T-helper 1 cell treated with Interleukin-12 subunit alpha and Interleukin-12 subunit beta and Interleukin-4 antibody, amounts not matched to agents 30 μg/mL and 1 μg/mL, for 36 hours (primary cell): Measurements from ENCODE around the gene DOC2A.
"Not testable (repeated sequence)": the region's sequence is repeated elsewhere in the genome, so short reads cannot be mapped to it uniquely, and the experiment has no call there.

Experiments
- H3K27ac Mint-ChIP-seq: one replicate; pipeline ENCODE4 v1.8.0; 2021; ENCODE audit warnings: mild to moderate bottlenecking, mixed read lengths
- H3K27me3 Mint-ChIP-seq: one replicate; pipeline ENCODE4 v1.8.0; 2021; ENCODE audit warnings: low read depth, mixed read lengths
- H3K36me3 Mint-ChIP-seq: one replicate; pipeline ENCODE4 v1.8.0; 2021; ENCODE audit warnings: low read depth, mixed read lengths
- H3K4me1 Mint-ChIP-seq: one replicate; pipeline ENCODE4 v1.8.0; 2021; ENCODE audit warnings: low read depth, mixed read lengths
- H3K4me3 Mint-ChIP-seq: one replicate; pipeline ENCODE4 v1.8.0; 2021; ENCODE audit warnings: mild to moderate bottlenecking, moderate library complexity, mixed read lengths
- H3K9me3 Mint-ChIP-seq: one replicate; pipeline ENCODE4 v1.8.0; 2021; ENCODE audit warnings: mixed read lengths

DOC2A gene

DNA sequence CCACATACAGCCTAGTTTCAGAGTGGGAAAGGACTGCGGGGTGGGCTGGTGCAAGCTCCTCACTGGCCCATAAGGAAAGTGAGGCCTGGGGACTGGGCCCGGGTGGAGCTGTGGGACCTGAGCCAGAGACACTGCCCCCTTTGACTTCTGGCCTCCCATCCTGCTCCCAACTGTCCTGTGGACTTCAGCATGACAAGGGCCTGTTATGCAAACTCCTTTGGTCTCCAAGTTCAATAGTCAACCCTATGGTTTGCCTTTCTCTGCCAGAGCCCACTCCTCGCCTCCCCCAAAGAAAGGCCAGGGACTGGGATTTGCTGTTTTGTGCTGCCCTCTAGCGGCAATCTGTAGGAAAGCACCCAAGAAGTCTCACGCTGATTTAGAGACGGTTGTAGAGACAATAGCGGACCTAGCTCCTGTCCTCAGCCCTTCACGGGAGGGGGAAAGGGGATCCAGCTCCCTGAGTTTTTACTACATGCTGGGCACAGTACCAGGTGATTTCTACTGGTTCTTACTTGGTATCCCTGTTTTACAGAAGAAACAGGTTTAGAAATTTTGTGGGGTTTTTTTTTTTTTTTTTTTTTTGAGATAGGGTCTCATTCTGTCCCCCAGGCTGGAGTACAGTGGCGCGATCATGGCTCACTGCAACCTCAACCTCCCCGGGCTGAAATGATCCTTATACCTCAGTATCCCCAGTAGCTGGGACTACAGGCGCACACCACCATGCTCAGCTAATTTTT lies 21.4 kb upstream of the DOC2A start:
- H3K4me1 Mint-ChIP-seq = peaks cover 12% of the 10 kb centered on the region
- peaks cover 2% of the 10 kb centered on the region for H3K36me3 Mint-ChIP-seq
- no peaks in the 10 kb centered on the region for H3K9me3 Mint-ChIP-seq
- no peak overlapping the region for H3K4me3 Mint-ChIP-seq
- no peak overlapping the region for H3K27ac Mint-ChIP-seq
- peaks cover 54% of the 10 kb centered on the region for H3K27me3 Mint-ChIP-seq

DNA sequence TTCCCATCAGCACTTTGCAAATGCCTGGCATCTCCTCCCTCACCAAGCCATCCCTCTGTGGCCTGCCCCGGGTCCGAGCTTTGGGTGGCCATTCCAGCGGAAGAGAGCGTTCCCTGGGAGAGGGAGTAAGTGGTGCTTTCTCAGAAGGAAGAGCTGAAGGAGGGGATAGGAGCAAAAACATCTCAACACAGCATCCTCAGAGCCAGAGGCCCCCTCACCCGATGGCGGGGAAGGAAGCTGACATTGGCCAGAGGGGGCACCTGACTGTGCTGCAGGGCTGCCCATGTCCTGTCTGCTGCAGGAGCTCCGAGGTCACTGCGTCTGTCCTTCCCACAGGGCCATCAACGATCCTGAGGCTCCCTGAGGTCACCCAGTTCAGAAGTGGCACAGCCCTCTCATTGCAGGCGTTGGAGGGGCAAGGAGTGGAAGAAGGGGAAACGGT lies 20.7 kb upstream of the DOC2A start:
- Mint-ChIP-seq H3K9me3 (no peaks in the 10 kb centered on the region), H3K4me1 (peaks cover 12% of the 10 kb centered on the region), H3K4me3 (no peak overlapping the region), H3K27me3 (peaks cover 59% of the 10 kb centered on the region), H3K36me3 (peaks cover 2% of the 10 kb centered on the region), H3K27ac (no peak overlapping the region)

DNA sequence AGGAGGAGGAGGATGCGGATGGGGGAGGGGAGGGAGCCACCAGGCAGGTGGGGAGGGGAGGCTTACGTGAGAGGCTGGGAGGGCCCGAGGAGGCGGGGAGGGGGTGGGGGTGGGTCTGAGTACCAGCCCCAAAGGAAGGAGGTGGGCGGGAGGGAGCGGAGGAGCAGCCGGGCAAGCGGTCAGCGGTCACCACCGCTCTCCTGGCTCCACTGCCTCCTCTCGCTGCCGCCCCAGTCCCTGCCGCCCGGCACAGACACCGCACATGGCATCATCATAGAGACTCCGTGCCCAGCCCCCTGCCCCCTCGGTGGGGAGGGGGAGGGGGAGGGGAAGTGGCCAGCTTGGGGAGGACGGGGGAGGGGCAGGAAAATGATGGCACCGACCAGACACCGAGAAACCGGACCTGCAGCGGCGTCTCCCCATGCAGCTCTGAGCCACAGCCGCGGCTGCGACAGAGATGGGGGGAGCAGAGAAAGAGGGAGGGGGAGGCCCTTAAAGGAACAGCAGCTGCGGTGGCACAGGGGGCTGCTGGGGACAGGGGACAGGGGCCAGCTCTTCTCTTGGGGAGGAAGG lies 20.1 kb upstream of the DOC2A start, which contains the start of gene TLCD3B:
Gene TLCD3B, minus strand, starts transcription at position 431 of the 573 bp plus-strand sequence. CDS start 744 bp downstream, outside the sequence.
- no peaks in the 10 kb centered on the region for H3K9me3 Mint-ChIP-seq
- H3K27ac Mint-ChIP-seq = no peak within 1 kb of the TSS
- H3K4me3 Mint-ChIP-seq = no peak within 1 kb of the TSS
- H3K27me3 Mint-ChIP-seq = peaks cover 57% of the 10 kb centered on the region
- H3K36me3 Mint-ChIP-seq = peaks cover 2% of the 10 kb centered on the region
- H3K4me1 Mint-ChIP-seq = peaks cover 12% of the 10 kb centered on the region

DNA sequence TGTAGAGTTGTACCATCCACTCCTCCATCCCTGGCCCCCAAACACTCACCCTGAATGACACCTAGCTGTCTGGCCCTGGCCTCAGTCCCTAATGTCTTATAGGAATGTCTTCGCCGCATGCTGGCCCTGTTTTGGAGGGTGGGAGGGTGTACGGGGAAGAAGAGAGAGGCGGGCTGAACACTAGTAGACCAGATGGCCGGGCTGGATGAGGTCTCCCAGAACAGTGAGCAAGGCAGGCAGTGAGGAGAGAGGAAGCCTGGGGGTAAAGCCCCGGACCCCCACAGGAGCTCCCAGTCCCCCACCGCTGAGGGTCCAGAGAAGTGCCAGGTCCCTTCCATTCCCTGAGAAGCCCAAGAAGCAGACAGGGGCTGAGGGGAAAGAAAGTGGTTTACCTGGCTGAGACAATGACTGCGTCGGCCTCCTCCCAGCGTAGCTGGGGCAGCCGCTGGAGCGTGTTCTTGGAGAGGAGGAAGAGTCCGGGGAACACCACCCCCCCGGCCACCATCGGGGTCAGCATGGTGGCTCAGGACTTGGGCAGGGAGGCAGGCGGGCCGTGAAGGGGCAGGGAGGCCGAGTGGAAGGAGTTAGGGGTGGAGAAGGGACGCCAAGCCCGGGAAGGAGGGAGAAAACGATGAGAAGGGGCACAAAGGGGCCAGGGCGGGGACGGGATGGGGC lies 19.3 kb upstream of the DOC2A start:
- Mint-ChIP-seq H3K27ac (no peak overlapping the region), H3K36me3 (peaks cover 2% of the 10 kb centered on the region), H3K4me3 (no peak overlapping the region), H3K27me3 (peaks cover 52% of the 10 kb centered on the region), H3K9me3 (no peaks in the 10 kb centered on the region), H3K4me1 (peaks cover 8% of the 10 kb centered on the region)

DNA sequence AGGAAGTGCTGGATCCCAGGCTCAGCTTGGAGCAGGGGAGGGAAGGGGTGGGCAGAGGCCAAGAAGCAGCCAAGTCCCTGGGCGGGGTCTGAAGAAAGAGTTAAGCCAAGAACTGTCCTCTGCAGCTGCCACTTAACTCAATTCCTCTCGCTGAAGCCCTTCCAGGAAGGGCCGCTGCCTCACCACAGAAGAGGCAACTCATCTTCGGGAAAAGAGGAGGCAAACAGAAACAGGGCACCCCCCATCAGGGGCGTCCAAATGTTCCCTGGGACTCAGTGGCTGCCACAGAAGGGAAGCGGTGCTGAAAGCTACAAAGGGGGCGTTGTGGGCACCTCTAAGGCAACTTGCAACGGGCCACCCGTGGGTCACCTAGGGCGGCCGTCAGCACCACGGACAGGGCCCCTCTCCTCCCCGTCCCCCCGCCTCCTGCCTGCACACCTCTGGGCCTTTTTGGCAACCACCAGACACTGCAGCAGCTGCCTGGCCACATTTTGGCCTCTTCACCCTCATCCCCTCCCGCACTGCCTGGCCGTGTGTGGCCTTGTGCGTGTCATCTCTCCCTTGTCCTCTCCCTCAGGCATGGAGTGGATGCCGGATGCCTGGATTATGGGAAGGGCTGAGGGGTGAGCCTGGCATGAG lies 17.7 kb upstream of the DOC2A start:
- Mint-ChIP-seq H3K4me1 (peaks cover 7% of the 10 kb centered on the region), H3K36me3 (peaks cover 2% of the 10 kb centered on the region), H3K9me3 (no peaks in the 10 kb centered on the region), H3K4me3 (no peak overlapping the region), H3K27ac (no peak overlapping the region), H3K27me3 (peaks cover 51% of the 10 kb centered on the region)

DNA sequence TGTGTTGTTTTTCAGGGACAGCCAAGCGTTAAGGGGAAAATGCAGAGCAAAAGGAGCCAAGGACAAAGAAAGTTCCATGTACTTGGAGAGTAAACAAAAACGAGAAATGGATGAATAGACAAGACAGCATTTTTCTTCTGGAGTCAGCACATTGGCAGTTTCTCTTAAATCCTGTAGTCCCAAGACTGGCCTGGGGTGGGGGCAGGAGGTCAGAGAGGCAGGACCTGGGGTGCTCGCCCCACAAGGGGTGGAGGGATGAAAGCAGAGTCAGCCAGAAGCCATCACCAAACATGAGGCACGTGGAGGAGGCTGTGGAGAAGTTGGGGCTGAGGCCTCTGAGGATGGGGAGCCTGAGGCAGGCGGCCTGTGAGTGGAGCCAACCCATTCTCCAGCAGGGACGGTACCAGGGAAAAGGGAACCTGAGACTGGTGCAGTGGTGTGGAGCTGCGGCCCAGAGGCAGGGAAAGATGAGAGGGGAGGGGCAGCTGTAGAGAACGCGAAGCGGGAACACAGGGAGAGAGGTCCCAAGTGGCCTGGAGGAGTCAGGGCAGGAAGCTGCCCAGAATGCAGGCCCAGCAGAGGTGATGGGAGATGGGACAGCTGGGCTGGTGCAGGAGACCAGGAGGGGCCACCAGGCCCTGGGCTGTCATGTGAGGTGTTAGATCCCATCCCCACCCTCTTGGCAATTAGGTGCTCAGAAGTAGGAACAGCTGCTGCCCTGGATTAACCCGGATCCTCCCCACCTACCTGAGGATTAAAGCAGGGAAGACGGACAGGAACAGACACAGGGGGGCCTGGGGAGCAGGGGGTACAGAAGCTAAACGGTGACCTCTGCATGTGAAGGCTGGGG lies 17.0 kb upstream of the DOC2A start:
- peaks cover 51% of the 10 kb centered on the region for H3K27me3 Mint-ChIP-seq
- H3K36me3 Mint-ChIP-seq = peaks cover 2% of the 10 kb centered on the region
- H3K9me3 Mint-ChIP-seq = no peaks in the 10 kb centered on the region
- H3K4me1 Mint-ChIP-seq = peaks cover 7% of the 10 kb centered on the region
- no peak overlapping the region for H3K4me3 Mint-ChIP-seq
- no peak overlapping the region for H3K27ac Mint-ChIP-seq

DNA sequence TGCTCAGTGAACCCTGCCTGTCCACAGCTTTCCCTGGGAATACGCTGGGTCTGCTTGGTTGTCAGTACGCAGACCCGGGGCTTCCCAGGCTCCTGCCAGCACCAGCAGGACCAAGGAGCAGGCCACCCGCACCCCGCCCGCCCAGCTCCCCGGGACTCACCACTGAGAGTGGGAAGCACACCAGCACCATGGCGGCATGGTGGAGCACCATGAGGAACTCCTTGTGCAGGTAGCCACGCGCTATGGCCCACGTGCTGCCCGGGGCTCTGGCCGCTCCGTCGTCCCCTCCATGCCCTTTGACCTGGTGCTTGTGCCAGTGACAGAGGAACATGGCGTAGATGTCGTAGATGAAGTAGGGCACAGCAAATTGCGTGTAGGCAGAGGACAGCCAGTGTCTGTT lies 15.6 kb upstream of the DOC2A start:
- H3K36me3 Mint-ChIP-seq = no peaks in the 10 kb centered on the region
- peaks cover 3% of the 10 kb centered on the region for H3K4me1 Mint-ChIP-seq
- H3K4me3 Mint-ChIP-seq = no peak overlapping the region
- no peak overlapping the region for H3K27ac Mint-ChIP-seq
- peaks cover 40% of the 10 kb centered on the region for H3K27me3 Mint-ChIP-seq
- H3K9me3 Mint-ChIP-seq = no peaks in the 10 kb centered on the region

DNA sequence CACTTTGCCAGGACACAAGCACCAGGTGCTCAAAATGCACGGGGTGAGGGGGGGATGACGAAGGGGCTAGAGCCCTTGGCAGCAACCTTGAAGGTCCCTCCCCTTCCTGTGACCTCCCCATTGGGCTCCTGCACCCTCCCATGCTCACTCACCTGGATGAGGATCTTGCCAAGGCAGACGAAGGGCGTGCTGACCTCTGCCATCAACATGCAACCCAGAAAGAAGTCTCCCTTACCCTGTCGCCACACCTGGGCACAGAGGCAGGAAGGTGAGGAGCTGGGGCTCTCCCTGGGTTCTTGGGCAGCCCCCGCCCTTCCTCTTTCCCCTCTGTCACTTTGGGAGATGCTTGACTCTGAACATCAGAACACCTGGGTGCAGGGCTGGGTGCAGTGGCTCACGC lies 14.7 kb upstream of the DOC2A start:
- no peaks in the 10 kb centered on the region for H3K36me3 Mint-ChIP-seq
- peaks cover 8% of the 10 kb centered on the region for H3K4me1 Mint-ChIP-seq
- peaks cover 46% of the 10 kb centered on the region for H3K27me3 Mint-ChIP-seq
- no peak overlapping the region for H3K27ac Mint-ChIP-seq
- H3K9me3 Mint-ChIP-seq = no peaks in the 10 kb centered on the region
- no peak overlapping the region for H3K4me3 Mint-ChIP-seq

DNA sequence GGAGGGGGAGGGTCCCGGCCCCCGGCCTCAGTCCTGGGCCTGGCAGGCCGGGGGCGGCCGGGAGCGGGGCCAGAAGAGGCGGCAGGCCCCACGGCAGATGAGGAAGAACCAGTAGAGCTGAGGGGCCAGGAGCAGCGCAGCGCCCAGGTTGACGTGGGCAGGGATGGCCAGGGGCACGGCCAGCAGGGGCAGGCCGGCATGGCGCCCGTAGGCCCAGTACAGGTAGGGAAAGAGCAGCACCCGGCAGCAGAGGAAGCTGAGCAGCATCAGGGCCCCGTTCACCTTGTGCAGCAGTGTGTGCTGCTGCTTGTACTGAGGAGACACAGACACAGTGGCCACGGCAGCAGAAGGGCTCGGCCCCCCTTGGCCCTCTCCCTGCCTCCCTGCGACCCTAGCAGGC lies 14.3 kb upstream of the DOC2A start:
- Mint-ChIP-seq H3K4me3 (no peak overlapping the region), H3K4me1 (peaks cover 7% of the 10 kb centered on the region), H3K27ac (no peak overlapping the region), H3K9me3 (no peaks in the 10 kb centered on the region), H3K27me3 (peaks cover 47% of the 10 kb centered on the region), H3K36me3 (no peaks in the 10 kb centered on the region)

DNA sequence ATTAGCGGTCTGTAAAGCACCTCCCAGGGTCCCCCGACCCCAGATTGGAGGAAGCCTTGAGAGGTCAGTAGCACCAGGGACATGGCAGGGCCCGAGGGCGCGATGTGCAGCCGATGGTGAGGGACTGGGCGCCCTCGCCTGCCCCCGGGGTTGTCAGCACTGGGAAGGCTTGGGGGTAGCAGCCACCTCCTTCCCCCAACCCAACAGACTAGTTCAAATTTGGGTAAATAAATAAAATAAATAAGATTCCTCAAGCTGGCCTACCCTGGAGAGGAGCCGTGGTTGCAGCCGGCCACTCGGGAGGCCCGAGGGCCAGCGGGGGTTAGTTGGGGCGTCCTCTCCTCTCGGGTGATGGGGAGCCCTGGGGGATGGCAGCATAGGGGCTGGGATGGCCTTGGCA lies 13.6 kb upstream of the DOC2A start:
- Mint-ChIP-seq H3K9me3 (no peaks in the 10 kb centered on the region), H3K4me1 (peaks cover 7% of the 10 kb centered on the region), H3K4me3 (no peak overlapping the region), H3K27me3 (peaks cover 40% of the 10 kb centered on the region), H3K36me3 (no peaks in the 10 kb centered on the region), H3K27ac (no peak overlapping the region)

DNA sequence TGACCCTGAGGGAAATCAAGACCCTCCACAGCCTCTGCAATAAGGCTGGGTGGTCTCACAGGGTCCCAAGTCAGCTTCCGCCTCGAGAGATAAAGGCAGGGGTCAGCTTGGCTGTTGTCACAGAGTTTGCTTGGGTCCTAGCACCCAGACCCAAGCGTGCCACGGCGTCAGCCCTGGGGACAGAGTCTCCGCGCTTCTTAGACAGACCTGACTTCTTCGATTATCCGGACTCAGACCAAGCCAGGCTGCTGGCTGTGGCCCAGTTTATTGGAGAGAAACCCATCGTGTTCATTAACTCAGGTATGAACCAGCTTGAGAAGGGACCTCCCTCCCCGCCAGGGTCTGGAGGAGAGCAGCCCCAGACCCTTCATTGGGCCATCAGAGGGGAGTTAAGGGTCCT lies 12.8 kb upstream of the DOC2A start:
- Mint-ChIP-seq H3K27me3 (peaks cover 41% of the 10 kb centered on the region), H3K36me3 (no peaks in the 10 kb centered on the region), H3K4me1 (peaks cover 7% of the 10 kb centered on the region), H3K27ac (no peak overlapping the region), H3K9me3 (no peaks in the 10 kb centered on the region), H3K4me3 (no peak overlapping the region)

DNA sequence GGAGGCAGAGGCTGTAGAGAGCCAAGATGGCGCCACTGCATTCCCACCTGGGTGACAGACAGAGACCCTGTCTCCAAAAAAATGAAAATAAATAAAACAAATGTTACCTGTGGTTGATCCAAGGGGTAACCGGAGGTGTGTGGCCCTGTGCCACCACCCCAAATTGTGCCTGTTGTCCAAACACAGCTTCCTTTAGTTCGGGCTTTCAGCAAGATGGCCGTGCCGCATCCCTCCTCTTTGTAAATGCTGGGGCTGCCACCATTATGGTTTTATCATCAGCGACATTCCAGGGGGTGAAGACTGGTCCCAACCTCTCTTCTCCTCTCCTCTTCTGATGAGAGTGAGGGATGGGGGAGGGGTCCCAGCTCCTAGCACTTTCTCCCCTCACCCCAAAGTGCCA lies 12.1 kb upstream of the DOC2A start, which contains the start of gene C16orf92:
Gene C16orf92, plus strand, starts transcription at position 312 of the 400 bp plus-strand sequence. CDS start 143 bp downstream, outside the sequence.
- Mint-ChIP-seq H3K27ac (no peak within 1 kb of the TSS), H3K4me3 (no peak within 1 kb of the TSS)

DNA sequence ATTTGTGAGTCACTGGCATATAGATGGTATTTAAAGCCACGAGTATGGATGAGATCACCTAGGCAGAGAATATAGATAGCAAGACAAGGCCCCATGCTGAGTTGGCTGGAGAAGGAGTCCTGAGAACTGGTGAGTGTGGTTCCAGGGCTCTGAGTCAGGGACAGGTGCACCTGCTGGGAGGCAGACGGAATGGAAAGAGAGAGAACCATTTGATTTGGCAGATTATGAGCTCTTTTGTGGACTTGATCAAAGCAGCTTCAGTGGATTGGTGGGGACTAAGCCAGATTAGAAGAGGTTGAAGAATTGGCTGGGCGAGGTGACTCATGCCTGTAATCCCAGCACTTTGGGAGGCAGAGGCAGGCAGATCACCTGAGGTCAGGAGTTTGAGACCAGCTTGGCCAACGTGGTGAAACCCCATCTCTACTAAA lies 7.9 kb upstream of the DOC2A start:
- Mint-ChIP-seq H3K4me3 (no peak overlapping the region), H3K9me3 (no peaks in the 10 kb centered on the region), H3K36me3 (no peaks in the 10 kb centered on the region), H3K27ac (no peak overlapping the region), H3K27me3 (peaks cover 42% of the 10 kb centered on the region), H3K4me1 (peaks cover 5% of the 10 kb centered on the region)

More for the DNA sequence above, 12.1 kb upstream of the DOC2A start, which contains the start of gene C16orf92:
- Mint-ChIP-seq H3K4me1 (peaks cover 7% of the 10 kb centered on the region), H3K36me3 (no peaks in the 10 kb centered on the region), H3K27me3 (peaks cover 39% of the 10 kb centered on the region), H3K9me3 (no peaks in the 10 kb centered on the region)

DNA sequence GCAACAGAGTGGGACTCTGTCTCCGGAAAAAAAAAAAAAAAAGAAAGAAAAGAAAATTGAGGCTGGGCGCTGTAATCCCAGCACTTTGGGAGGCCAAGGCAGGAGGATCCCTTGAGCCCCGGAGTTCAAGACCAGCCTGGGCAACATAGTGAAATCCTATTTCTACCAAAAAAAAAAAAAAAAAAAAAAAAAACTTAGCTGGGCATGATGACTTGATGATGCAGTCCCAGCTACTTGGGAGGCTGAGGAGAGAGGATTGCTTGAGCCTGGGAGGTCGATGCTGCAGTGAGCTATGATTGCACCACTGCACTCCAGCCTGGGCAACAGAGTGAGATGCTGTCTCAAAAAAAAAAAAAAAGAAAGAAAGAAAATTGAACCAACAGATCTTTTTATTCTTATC lies 7.1 kb upstream of the DOC2A start:
- H3K36me3 Mint-ChIP-seq, H3K4me3 Mint-ChIP-seq, H3K27ac Mint-ChIP-seq, H3K9me3 Mint-ChIP-seq, H3K4me1 Mint-ChIP-seq: not testable (repeated sequence)
- H3K27me3 Mint-ChIP-seq = peaks cover 43% of the 10 kb centered on the region
